Transverse colon (tissue), 3 donors: ENCODE data around the gene KCTD16.

Experiments used
- EP300 ChIP-seq: sonication (generic); formaldehyde crosslinking; IDR thresholded peaks from one replicate; pipeline ENCODE4 v1.6.1; 2017; ENCODE audit warnings: antibody characterized with exemption, low read depth
- POLR2A ChIP-seq: fragments of 450-650 bp; IDR thresholded peaks from one replicate; pipeline ENCODE4 v1.6.1; 2016; ENCODE audit warnings: antibody characterized with exemption, mild to moderate bottlenecking, moderate library complexity
- TF ChIP-seq, protein P1 (sequence below), 5 experiments: fragments of 200-600 bp in 3 of 5; fragments of 450-650 bp in 2 of 5; sonication (generic) in 3 of 5; IDR thresholded peaks; 1 replicate in 2 of 5; 2 replicates in 3 of 5; pipeline ENCODE4 v1.5.1; 2016 to 2017; ENCODE audit warnings: antibody characterized with exemption in 5 of 5, inconsistent platforms in 3 of 5, mild to moderate bottlenecking in 2 of 5, moderate library complexity in 1 of 5

DNA sequence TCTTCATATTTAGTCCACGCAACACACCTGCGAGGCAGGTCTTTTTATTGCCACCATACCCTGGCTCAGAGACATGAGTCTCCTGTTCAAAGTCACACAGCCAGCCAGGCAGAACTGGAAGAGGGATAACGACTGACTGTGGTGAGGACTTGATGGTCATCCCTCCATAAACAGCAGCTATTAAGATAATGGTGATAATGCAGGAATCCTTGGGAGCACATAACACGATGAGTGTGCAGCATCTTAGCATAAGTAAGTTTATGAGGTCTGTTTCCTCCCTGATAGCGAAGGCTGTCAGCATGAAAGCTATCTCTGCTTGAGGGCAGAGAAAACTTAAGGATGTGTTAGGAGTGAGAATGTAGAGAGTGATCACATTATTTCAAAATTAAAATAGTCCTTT is 30.9 kb downstream of the KCTD16 start:
- TF ChIP-seq POLR2A (no peak), EP300 (no peak)
- TF ChIP-seq, protein P1, sequence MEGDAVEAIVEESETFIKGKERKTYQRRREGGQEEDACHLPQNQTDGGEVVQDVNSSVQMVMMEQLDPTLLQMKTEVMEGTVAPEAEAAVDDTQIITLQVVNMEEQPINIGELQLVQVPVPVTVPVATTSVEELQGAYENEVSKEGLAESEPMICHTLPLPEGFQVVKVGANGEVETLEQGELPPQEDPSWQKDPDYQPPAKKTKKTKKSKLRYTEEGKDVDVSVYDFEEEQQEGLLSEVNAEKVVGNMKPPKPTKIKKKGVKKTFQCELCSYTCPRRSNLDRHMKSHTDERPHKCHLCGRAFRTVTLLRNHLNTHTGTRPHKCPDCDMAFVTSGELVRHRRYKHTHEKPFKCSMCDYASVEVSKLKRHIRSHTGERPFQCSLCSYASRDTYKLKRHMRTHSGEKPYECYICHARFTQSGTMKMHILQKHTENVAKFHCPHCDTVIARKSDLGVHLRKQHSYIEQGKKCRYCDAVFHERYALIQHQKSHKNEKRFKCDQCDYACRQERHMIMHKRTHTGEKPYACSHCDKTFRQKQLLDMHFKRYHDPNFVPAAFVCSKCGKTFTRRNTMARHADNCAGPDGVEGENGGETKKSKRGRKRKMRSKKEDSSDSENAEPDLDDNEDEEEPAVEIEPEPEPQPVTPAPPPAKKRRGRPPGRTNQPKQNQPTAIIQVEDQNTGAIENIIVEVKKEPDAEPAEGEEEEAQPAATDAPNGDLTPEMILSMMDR (IDR thresholded peaks at IDR 0.05) = no peak
